GM18505 (cell line): ENCODE data around the gene STK26.
"Not testable (repeated sequence)": the region's sequence is repeated elsewhere in the genome, so short reads cannot be mapped to it uniquely, and the experiment has no call there.

Experiments
- ATAC-seq: cut with Tn5 transposase; IDR thresholded peaks from one replicate; pipeline ENCODE4 v1.9.1; 2021; ENCODE audit not compliant: unreplicated experiment
- POLR2A ChIP-seq: IDR thresholded peaks from 4 replicates; pipeline ENCODE4 v1.6.1; 2011; ENCODE audit warnings: borderline replicate concordance; ENCODE audit not compliant: insufficient read depth, insufficient read length; ENCODE audit errors: extremely low read depth

Gene STK26

DNA sequence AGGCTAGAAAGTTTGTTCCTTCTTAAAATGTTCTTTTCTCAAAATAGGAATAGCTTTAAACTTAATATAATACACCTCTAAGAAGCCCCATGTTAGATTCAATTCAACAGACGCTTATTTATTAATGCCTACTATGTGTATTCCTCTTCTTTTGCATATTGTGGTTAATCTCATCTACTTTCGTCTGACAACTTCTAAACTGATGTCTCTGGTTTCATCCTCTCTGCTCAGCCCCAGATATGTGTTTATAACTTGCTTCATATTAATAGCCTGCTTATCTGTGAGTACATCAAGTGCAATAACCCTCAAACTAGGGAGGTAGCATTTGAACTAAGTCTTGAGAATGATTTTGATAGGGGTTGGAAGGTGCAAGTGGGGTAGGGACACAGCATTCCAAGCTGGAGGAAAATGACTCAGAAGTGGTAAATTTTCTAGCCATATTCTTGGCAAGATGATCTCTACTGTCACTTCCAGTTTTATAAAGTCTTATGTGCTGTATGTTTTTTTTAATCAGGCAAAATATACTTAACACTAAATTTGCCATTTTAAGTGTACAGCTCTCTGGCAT is 37.0 kb downstream of the STK26 start:
- ATAC-seq = no peak
- TF ChIP-seq POLR2A = no peak

DNA sequence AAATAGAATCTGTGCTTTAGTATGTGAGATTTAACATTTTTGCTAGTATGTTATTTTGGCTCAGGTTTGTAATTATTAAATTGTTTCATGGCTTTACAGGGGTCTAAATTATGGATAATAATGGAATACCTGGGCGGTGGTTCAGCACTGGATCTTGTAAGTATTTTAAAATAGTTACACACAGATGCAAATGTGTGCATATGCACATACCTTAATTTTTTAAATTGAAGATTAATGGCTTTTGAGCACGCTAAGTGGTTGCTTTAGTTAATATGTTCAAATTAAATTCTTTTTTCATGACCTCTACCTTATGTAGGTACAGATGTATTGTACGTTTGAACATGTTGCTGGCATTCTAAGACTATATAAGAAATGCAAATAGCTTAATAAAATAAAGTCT is 40.2 kb downstream of the STK26 start:
- ATAC-seq = no peak
- no peak for TF ChIP-seq POLR2A

DNA sequence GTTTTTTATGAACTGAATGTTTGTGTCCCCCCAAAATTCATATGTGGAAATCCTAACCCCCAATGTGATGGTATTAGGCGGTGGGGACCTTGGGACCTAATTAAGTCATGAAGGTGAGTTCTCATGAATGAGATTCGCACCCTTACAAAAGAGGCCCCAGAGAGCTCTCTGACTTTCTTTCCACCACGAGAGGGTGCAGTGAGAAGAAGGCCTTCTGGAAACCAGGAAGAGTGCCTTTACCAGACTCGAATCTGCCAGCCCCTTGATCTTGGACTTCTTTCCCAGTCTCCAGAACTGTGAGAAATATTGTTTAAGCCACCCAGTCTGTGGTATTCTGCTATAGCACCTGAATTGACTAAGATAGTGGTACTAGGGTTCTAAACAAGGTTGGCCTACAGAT is 40.8 kb downstream of the STK26 start:
- no peak for ATAC-seq
- no peak for TF ChIP-seq POLR2A

DNA sequence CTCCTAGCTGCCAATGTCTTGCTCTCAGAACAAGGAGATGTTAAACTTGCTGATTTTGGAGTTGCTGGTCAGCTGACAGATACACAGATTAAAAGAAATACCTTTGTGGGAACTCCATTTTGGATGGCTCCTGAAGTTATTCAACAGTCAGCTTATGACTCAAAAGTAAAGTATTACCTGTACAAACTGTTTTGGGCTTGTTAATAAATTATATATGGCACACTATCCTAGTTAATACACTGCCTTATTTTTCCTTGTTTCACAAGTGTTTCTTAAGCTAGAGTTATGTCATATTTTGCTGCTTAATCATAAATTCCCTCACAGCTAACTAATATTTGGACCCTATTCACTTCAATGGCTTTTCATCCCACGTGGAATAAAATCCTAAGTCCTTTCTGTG is 45.3 kb downstream of the STK26 start:
- no peak for TF ChIP-seq POLR2A

DNA sequence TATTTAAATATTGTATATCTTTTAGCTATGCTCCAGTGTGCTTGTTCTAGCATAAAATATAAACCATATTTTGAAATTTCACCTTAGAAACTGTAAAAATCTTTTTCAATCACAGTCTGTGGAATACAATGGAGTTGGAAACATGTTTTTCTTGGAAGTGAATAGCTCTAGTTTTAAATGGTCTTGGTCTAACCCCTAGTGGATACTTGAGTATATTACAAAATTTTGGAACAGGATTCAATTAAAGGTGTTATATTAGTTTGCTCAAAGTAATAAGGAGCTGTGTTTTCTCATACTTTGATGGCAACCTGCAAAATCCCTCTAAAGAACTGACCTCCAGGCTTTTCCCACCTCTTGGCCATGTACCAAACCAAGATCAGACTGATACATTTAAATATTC is 48.2 kb downstream of the STK26 start:
- TF ChIP-seq POLR2A = no peak
- no peak for ATAC-seq

More for the DNA sequence above, 45.3 kb downstream of the STK26 start:
- ATAC-seq = no peak

DNA sequence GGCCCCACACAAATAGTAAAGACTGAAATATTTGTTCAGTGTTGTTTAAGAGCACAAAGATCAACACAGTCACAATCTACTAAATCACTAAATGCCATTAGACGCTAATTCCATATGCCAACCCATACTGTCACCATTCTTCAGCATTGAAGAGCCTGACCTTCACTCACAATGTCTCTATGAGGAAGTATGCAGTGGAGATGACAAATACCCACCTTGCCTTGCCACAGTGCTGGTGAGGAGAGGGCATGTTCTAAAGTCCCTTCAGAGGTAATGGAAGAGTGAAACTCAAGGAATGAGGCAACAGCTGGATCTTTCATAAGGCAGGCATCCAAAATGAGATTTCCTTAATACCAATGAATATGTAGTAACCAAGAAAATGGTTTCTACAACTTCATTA is 54.3 kb downstream of the STK26 start:
- no peak for ATAC-seq

DNA sequence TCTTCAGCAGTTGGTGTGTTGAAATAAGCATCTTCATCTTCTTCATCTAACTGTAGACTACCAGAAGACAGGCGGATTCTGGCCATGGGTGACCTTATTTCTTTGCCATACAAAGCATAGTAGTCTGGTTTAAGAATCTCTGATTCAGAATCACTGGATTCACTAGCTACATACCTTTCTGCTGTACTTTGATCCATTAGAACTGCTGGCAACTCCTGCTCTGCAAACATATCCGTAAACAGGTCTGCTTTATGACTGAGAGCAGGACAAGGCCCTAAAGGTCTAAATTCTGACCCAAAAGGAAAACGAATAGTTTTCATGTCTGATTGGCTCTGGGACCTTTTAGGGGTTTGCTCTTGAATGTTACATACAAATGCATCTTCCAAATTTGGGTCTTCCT is 54.8 kb downstream of the STK26 start:
- no peak for TF ChIP-seq POLR2A
- ATAC-seq = no peak

More for the DNA sequence above, 54.3 kb downstream of the STK26 start:
- no peak for TF ChIP-seq POLR2A

DNA sequence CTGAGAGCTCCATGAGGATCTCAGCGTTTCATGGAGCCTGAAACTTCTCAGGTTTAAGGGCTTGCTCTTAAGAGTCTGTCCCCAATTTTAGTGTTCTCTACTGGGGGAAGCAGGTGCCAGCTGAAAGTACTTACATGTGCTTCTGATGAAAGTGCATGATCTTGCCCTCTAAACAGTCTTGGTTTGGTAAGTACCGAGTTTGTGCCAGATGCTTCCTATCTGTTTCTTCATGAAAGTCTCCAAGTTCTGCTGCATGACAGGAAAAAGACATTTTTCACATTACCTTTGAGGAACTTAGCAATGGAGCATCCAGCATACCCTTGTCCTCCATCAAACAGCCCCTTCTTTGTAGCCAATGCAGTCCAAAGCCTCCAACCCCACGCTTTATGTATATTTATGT is 62.7 kb downstream of the STK26 start:
- no peak for TF ChIP-seq POLR2A
- no peak for ATAC-seq

DNA sequence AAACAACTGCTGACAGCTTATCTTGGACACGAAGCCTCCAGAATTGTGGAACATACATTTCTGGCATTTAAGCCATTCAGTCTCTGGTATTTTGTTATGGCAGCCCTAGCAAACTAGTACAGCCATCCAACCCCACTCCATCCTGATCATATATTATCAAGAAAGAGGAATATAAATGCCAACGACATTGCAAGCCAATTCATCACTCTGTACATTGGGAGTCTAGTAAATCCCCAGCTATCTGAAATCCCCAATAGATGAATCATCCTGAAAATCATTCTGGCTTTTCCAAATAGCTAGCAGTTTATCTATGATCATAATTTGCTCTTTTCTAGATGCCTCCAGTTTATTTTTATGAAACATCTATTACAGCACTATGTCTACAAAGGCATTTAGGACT is 63.6 kb downstream of the STK26 start:
- no peak for TF ChIP-seq POLR2A
- ATAC-seq = no peak

DNA sequence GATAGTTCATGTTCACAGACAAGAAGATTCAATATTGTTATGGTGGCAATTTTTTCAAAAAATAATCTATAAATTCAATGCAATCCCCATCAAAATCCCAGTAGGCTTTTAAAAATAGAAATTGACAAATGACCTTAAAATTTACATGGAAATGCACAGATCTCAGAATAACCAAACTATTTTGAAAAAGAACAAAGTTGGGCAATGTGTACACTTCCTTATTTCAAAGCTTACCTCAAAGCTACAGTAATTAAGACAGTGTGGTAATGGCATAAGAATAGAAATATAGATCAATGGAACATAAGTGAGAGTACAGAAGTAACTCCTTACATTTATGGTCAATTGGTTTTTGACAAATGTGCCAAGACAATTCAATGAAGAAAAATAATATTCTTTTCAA is 65.8 kb downstream of the STK26 start:
- ATAC-seq = no peak
- TF ChIP-seq POLR2A = no peak

DNA sequence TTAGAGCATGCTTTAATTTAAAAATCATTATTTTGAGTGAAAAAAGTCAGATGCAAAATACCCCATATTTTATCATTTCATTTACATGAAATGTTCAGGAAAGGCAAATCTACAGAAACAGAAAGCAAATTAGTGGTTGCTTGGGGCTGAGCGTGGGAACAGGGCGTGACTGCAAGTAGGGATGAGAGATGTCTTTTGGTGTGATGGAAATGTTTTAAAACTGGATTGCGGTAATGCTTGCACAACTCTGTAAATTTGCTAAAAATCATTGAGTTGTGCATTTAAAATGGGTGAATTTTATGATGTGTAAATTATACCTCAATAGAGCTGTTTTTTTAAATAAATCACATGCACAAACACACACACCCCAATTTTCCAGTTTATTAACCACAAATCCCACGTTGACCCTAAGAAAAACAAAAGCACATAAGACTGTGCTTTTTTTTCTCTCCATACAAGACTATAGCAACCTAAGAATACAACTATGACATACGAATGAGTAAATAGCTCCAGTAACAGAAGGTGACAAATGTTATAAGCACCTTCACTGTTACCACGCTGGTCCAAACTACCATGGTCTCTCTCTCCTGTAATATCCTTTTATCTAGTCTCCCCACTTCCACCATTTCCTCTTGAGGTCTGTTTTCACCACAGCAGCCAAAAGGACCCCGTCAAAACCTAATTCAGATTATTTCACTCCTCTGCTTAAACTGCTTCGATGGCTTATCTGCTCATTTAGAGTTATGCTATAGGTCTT is 67.5 kb downstream of the STK26 start:
- no peak for ATAC-seq

DNA sequence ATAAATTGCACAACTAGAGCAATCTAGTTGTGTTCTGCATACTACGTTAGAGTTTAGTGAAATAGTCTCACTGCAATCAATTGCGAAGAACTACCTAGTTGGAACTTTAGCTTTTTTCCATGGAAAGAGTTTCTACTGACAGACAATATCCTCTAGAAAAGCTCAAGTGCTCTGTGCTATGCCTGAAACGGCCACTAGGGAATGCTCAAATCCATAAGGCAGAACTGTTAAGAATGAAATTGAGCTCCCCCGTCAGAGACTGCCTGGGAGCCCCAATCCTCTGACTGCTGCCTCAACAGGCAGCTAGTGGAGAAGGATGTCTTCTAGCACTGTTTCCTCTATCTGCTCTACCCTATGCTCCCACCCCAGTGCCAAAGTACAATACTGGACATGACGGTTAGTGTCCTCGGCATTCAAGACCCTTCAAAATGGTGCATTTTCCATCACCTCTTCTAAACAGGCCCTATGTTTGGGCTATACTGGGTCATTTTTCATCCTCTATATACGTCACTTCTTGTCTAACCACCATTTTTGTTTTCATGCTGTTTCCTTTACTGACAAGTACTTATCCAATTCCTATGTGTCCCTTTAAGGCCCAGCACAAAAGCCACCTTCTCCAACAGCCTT is 69.5 kb downstream of the STK26 start:
- peak; percentile 88 for ATAC-seq
- no peak for TF ChIP-seq POLR2A

More for the DNA sequence above, 67.5 kb downstream of the STK26 start:
- no peak for TF ChIP-seq POLR2A

DNA sequence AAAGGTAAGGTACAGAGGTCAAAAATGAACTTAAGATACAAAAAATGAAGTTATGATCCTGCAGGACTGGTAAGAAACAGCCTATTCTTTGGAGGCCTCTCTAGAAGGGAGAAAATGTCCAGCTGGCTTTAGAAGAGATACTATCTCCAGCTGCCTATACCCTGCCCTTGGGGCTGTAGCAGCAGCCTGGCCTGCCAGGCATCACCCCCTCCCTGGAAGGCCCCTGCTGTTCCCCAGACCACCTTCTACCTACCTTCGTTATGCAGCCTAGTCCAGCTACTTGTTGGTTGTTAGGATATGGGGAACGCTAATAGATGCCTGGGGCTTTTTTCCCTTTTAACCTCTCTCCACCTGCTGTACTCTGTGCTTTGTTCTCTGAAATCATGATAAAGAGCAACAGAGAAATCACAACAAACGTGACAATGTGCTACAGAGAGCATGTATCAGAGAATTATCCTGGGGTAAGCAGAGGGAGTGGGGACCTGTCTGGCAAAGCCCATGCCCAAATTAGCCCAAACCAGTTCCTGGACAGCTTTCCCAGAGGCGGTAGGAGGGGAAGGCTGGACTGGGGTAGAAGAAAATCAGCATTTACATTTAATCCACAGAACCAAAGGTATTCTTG is 70.2 kb downstream of the STK26 start:
- no peak for TF ChIP-seq POLR2A
- ATAC-seq = no peak

DNA sequence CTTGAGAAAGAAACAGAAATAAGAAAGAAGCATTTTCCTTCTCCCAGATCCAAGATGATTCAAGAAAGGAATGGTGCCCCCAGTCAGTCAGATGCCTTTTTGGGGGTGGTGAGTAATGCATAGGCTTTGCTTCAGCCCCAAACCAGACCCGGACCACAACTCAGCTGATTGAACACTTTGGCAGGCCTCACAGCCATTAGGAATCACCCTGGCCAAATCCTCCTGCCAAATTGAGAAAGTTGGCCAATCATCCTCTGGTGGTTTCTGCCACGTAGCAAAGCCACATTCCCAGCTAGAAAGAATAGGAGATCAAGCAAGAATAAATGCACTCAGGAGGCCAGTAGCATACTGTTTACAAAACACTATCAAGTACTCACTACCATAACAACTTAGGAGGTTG is 71.1 kb downstream of the STK26 start:
- ATAC-seq = no peak
- no peak for TF ChIP-seq POLR2A

DNA sequence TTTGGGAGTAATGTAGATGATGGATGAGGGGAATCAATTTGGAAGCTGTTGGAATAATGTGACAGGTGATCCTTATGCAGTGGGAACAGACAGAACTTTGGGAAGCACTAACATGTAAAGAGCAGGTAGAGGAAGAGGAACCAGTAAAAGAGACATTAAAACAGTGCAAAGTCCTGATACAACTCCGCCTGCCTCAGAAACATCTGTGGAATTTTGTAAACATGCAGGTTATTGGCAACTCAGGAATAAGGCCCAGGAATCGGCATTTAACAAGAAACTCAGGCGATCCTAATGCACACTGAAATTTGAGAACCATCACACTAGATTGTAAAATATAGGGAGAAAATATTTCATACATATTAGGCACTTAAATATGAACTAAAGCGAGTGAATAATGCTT is 75.6 kb downstream of the STK26 start:
- ATAC-seq = not testable (repeated sequence)
